GM12872 (cell line): ENCODE measurements around the gene NREP.

Source experiments
- TF ChIP-seq, protein P1 (sequence below): IDR thresholded peaks from 3 replicates; pipeline ENCODE4 v1.5.1; 2011; ENCODE audit warnings: low read depth, mild to moderate bottlenecking, low read length, moderate library complexity; ENCODE audit not compliant: insufficient read depth

NREP gene

DNA sequence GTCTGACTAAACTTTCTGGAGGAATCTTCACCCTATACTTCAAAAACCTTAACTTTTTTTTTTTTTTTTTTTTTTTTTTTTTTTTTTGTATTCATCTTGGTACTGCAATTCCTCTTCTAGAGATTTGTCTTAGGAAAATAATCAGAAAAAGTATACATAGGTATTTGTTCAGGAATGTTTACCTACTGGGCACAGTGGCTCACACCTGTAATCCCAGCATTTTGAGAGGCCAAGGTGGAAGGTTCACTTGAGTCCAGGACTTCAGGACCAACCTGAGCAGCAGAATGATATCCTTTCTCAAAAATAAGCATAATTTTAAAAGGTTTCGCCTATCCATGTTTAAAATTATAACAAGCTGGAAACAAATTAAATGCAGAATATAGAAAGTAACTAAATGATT lies 33.3 kb upstream of the NREP start:
- TF ChIP-seq, protein P1, sequence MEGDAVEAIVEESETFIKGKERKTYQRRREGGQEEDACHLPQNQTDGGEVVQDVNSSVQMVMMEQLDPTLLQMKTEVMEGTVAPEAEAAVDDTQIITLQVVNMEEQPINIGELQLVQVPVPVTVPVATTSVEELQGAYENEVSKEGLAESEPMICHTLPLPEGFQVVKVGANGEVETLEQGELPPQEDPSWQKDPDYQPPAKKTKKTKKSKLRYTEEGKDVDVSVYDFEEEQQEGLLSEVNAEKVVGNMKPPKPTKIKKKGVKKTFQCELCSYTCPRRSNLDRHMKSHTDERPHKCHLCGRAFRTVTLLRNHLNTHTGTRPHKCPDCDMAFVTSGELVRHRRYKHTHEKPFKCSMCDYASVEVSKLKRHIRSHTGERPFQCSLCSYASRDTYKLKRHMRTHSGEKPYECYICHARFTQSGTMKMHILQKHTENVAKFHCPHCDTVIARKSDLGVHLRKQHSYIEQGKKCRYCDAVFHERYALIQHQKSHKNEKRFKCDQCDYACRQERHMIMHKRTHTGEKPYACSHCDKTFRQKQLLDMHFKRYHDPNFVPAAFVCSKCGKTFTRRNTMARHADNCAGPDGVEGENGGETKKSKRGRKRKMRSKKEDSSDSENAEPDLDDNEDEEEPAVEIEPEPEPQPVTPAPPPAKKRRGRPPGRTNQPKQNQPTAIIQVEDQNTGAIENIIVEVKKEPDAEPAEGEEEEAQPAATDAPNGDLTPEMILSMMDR, result no peak

DNA sequence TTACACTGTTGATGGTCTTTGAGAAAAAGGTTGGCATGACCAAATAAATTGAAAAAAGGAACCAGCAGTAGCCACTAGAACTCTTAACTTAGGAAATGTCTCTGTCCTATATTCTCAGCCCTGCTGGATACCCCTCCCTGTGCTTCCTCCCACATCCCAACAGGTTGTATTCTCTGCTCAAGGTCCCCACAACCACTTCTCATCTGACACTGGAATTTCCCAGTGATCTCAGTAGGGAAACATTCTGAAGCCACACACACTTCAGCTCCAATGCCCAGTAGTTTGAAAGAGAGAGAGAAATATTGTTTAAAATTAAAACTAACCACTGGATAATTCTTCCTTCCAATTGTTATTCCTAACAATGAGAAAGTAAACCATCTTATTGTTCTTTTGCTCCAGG lies 30.0 kb upstream of the NREP start:
- TF ChIP-seq, protein P1, result no peak

DNA sequence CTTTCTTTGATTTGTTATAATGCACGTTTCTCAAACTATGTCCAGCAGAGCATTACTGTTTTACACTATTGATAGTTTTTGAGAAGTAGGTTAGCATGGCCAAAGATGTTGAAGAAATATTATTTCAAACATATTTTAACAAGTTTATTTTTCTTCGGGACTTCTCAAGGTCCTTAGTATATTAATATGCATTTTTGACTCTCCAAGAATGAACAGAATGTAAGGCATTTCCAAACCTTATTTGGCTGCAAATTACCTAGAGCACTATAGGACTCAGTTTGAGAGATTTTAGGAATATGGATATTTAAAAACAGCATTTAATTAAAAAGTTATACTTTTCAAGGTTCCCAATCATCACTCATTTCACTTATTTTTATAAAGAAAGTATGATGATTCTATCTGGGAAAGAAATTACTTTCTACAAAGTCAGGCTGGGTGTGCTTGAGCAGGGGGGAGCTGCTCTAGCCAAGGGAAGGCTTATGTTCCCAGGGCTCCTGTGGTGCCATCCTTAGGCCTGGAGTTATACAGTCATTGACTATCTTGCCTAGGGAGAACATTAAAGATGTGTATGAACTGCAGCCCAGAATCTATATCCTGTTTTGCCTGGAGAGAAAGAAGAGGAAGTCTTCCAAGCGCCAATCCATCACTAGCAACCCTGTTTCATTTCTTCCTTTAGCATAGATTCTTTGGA lies 27.6 kb upstream of the NREP start:
- TF ChIP-seq, protein P1, result no peak

DNA sequence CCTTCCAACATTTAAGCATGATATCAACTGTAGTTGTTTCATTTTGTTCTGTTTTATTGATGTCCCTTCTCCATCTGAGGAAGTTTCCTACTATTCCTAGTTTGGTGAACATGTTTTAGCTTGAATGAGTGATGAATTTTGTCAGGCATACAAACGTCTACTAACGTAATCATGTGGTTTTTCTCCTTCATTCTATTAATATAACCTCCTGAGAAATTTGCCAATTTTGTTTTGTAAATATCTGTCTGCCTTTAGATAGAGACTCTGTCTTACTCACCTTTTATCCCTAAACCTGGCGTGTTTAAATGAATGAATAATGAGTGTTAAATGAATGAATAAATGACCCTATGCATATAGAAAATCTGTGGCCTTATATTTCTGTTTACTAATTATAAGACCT lies 26.5 kb upstream of the NREP start:
- TF ChIP-seq, protein P1, result no peak

DNA sequence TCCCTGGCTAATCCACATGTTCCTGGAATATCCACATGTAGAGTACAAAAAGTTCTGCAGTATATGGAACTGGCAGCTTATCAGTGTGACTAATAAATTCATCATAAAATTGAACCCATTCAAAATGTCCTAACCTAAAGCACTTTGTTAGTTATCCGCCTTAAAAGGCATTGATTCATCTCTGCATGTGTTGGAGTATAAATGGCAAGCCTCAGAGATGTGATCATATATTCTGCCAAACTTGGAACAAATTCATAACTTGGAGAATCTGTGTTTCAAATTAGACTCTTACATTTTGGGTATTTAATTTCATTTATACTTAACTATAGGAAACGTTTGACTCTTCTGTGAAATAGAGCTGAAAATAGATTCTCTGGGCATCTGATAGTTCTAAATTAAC lies 25.2 kb upstream of the NREP start:
- TF ChIP-seq, protein P1, result no peak

DNA sequence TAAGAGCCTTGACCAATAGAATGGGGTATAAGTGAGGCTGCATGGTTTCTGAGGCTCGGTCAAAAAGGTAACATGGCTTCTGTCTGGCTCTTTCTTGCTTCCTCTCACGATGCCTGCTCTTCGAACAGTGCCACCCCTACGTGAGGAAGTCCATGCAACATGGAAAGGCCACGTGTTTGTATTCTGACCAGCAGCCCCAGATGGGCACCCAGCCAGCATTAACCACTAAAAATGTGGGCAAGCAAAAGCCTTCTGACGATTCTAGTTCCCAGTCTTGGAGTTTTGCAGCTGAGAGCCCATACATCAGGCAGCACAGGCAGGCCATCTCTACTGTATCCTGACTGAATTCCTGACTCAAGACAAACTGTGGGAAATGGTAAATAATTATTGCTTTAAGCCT lies 24.2 kb upstream of the NREP start:
- TF ChIP-seq, protein P1, result no peak

DNA sequence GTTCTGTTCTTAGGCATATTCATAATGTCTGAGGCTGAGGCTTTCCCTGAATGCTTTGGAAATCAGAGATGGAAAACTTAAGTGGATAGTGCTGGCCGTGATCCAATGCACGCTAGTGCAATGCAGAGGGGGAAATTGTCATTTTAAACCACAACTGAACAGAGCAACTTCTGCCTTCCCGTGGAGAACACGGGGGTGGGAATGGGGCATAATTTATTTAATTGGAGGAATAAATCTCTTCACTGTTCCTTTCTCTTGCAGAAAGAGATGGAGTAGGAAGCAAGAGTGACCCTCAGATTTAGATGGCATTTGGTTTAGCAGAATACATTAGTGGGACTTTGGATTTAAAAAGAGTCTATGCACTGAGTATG lies 22.9 kb upstream of the NREP start:
- TF ChIP-seq, protein P1, result no peak
